ENCODE results near the gene ZDHHC20. TPM values are rescaled to one million over a fixed set of nuclear protein-coding genes. Genes with fewer than 3 reads are reported as not detected.
A peak's percentile ranks its signal among the peaks of the same experiment; 100 is the strongest.

Gene ZDHHC20
- total and polyA plus RNA-seq, 2 donors from 2014 or later, result 7.2 to 36.1 TPM

GRCh38 chr13:21372530-21372929 lies 86.6 kb downstream of the ZDHHC20 start:
- H3K4me1 ChIP-seq (ENCODE audit: control insufficient read depth in 2 of 3, insufficient read depth in 2 of 3, low read depth in 1 of 3, low read length in 3 of 3), result no peaks in the 10 kb centered on the region
- no peak overlapping the region for H3K9ac ChIP-seq (ENCODE audit: low read length in 3 of 3)
- H3K36me3 ChIP-seq (ENCODE audit: control insufficient read depth in 2 of 3, insufficient read depth in 3 of 3, low read length in 3 of 3), result peaks cover 2 to 3% (median 3%) of the 10 kb centered on the region in 3 donors
- H3K27me3 ChIP-seq (ENCODE audit: control insufficient read depth, insufficient read depth, low read length), result no peaks in the 10 kb centered on the region
- no peaks in the 10 kb centered on the region for H3K9me3 ChIP-seq (ENCODE audit: control insufficient read depth in 2 of 3, insufficient read depth in 1 of 3, low read length in 3 of 3)
- TF ChIP-seq CTCF (IDR thresholded peaks at IDR 0.05; ENCODE audit: borderline replicate concordance, extremely low read depth, insufficient read depth), result no peak
- H3K4me3 ChIP-seq (ENCODE audit: low read length in 3 of 3), result no peak overlapping the region
- FAIRE-seq (no peak), DNase-seq (no peak)
- H3K27ac ChIP-seq (ENCODE audit: low read depth in 2 of 2, low read length in 2 of 2), result no peak overlapping the region
- intact Hi-C loops (cut with DNase I), result no loop called here

GRCh38 chr13:21371011-21371410 lies 88.1 kb downstream of the ZDHHC20 start:
- H3K27me3 ChIP-seq (ENCODE audit: control insufficient read depth, insufficient read depth, low read length), result no peaks in the 10 kb centered on the region
- no peak overlapping the region for H3K9ac ChIP-seq (ENCODE audit: low read length in 3 of 3)
- peaks cover 0 to 3% (median 3%) of the 10 kb centered on the region in 3 donors for H3K36me3 ChIP-seq (ENCODE audit: control insufficient read depth in 2 of 3, insufficient read depth in 3 of 3, low read length in 3 of 3)
- intact Hi-C loops (cut with DNase I), result no loop called here
- H3K9me3 ChIP-seq (ENCODE audit: control insufficient read depth in 2 of 3, insufficient read depth in 1 of 3, low read length in 3 of 3), result no peaks in the 10 kb centered on the region
- DNase-seq (peak in 2 of 5 donors; percentile 42 to 48), FAIRE-seq (no peak)
- H3K4me1 ChIP-seq (ENCODE audit: control insufficient read depth in 2 of 3, insufficient read depth in 2 of 3, low read depth in 1 of 3, low read length in 3 of 3), result no peaks in the 10 kb centered on the region
- no peak overlapping the region for H3K27ac ChIP-seq (ENCODE audit: low read depth in 2 of 2, low read length in 2 of 2)
- no peak for TF ChIP-seq CTCF (IDR thresholded peaks at IDR 0.05; ENCODE audit: borderline replicate concordance, extremely low read depth, insufficient read depth)
- no peak overlapping the region for H3K4me3 ChIP-seq (ENCODE audit: low read length in 3 of 3)

- Histone ChIP-seq H3K4me1 (ENCODE audit: control insufficient read depth in 2 of 3, insufficient read depth in 2 of 3, low read depth in 1 of 3, low read length in 3 of 3) (no peaks in the 10 kb centered on the region), H3K9ac (ENCODE audit: low read length in 3 of 3) (no peak overlapping the region), H3K36me3 (ENCODE audit: control insufficient read depth in 2 of 3, insufficient read depth in 3 of 3, low read length in 3 of 3) (no peaks in the 10 kb centered on the region), H3K4me3 (ENCODE audit: low read length in 3 of 3) (no peak overlapping the region), H3K27ac (ENCODE audit: low read depth in 2 of 2, low read length in 2 of 2) (no peak overlapping the region), H3K9me3 (ENCODE audit: control insufficient read depth in 2 of 3, insufficient read depth in 1 of 3, low read length in 3 of 3) (no peaks in the 10 kb centered on the region), H3K27me3 (ENCODE audit: control insufficient read depth, insufficient read depth, low read length) (no peaks in the 10 kb centered on the region)
- intact Hi-C loops (cut with DNase I), result no loop called here
- no peak for FAIRE-seq
- DNase-seq, result no peak
- TF ChIP-seq CTCF (IDR thresholded peaks at IDR 0.05; ENCODE audit: borderline replicate concordance, extremely low read depth, insufficient read depth), result no peak
Measured at GRCh38 chr13:21365574-21365973, 93.5 kb downstream of the ZDHHC20 start.

- Histone ChIP-seq H3K36me3 (ENCODE audit: control insufficient read depth in 2 of 3, insufficient read depth in 3 of 3, low read length in 3 of 3) (no peaks in the 10 kb centered on the region), H3K4me3 (ENCODE audit: low read length in 3 of 3) (no peak overlapping the region), H3K4me1 (ENCODE audit: control insufficient read depth in 2 of 3, insufficient read depth in 2 of 3, low read depth in 1 of 3, low read length in 3 of 3) (no peaks in the 10 kb centered on the region), H3K9ac (ENCODE audit: low read length in 3 of 3) (no peak overlapping the region), H3K27ac (ENCODE audit: low read depth in 2 of 2, low read length in 2 of 2) (no peak overlapping the region), H3K27me3 (ENCODE audit: control insufficient read depth, insufficient read depth, low read length) (no peaks in the 10 kb centered on the region), H3K9me3 (ENCODE audit: control insufficient read depth in 2 of 3, insufficient read depth in 1 of 3, low read length in 3 of 3) (no peaks in the 10 kb centered on the region)
- FAIRE-seq, result no peak
- DNase-seq, result no peak
- intact Hi-C loops (cut with DNase I), result no loop called here
- no peak for TF ChIP-seq CTCF (IDR thresholded peaks at IDR 0.05; ENCODE audit: borderline replicate concordance, extremely low read depth, insufficient read depth)
Measured at GRCh38 chr13:21364916-21365315, 94.2 kb downstream of the ZDHHC20 start.
